Limb (tissue), 2 donors: ENCODE results near the gene TM9SF2.
"Not testable (repeated sequence)": the region's sequence is repeated elsewhere in the genome, so short reads cannot be mapped to it uniquely, and the experiment has no call there.

ENCODE experiments used
- DNase-seq, 2 donors: peaks; one replicate each; pipeline ENCODE4 v3.0.0-alpha.2; 2016; ENCODE audit errors: extremely low spot score in 2 of 2

Gene TM9SF2

GRCh38 chr13:99528547-99528946 lies 27.3 kb downstream of the TM9SF2 start:
- DNase-seq: peak in 1 of 2 donors; percentile 5

GRCh38 chr13:99536023-99536422 lies 34.8 kb downstream of the TM9SF2 start:
- no peak for DNase-seq

GRCh38 chr13:99540530-99540929 lies 39.3 kb downstream of the TM9SF2 start:
- DNase-seq: no peak

GRCh38 chr13:99542788-99543406 lies 41.6 kb downstream of the TM9SF2 start:
- DNase-seq: no peak

- no peak for DNase-seq
Measured at GRCh38 chr13:99545361-99545760, 44.1 kb downstream of the TM9SF2 start.

- DNase-seq: no peak
Measured at GRCh38 chr13:99545979-99546378, 44.7 kb downstream of the TM9SF2 start.

GRCh38 chr13:99546878-99547277 lies 45.6 kb downstream of the TM9SF2 start:
- no peak for DNase-seq

GRCh38 chr13:99548448-99548847 lies 47.2 kb downstream of the TM9SF2 start:
- DNase-seq: no peak

- DNase-seq: no peak
Measured at GRCh38 chr13:99553033-99553432, 51.8 kb downstream of the TM9SF2 start.

GRCh38 chr13:99555149-99555548 lies 53.9 kb downstream of the TM9SF2 start:
- no peak for DNase-seq

GRCh38 chr13:99556867-99557443 lies 55.7 kb downstream of the TM9SF2 start:
- DNase-seq: no peak

- no peak for DNase-seq
Measured at GRCh38 chr13:99558570-99559180, 57.4 kb downstream of the TM9SF2 start.

GRCh38 chr13:99559560-99559959 lies 58.3 kb downstream of the TM9SF2 start:
- DNase-seq: no peak

GRCh38 chr13:99563404-99563803 lies 62.1 kb downstream of the TM9SF2 start:
- no peak for DNase-seq

- DNase-seq: no peak
Measured at GRCh38 chr13:99564386-99564785, 63.1 kb downstream of the TM9SF2 start.

- no peak for DNase-seq
Measured at GRCh38 chr13:99565478-99566124, 64.3 kb downstream of the TM9SF2 start.

- no peak for DNase-seq
Measured at GRCh38 chr13:99566125-99567083, 65.1 kb downstream of the TM9SF2 start.

GRCh38 chr13:99568901-99569300 lies 67.6 kb downstream of the TM9SF2 start:
- DNase-seq: not testable (repeated sequence)

- DNase-seq: no peak
Measured at GRCh38 chr13:99572131-99572530, 70.9 kb downstream of the TM9SF2 start.

- DNase-seq: no peak
Measured at GRCh38 chr13:99572921-99573320, 71.6 kb downstream of the TM9SF2 start.

GRCh38 chr13:99575376-99576120 lies 74.3 kb downstream of the TM9SF2 start:
- no peak for DNase-seq
